ENCODE data around the gene DECR2.
"Not testable (repeated sequence)": the region's sequence is repeated elsewhere in the genome, so short reads cannot be mapped to it uniquely, and the experiment has no call there.

Gene DECR2

GRCh38 chr16:401468-402348, at the start of gene DECR2:
Gene DECR2, plus strand, starts transcription at chr16:401885. Its CDS starts 79 bp downstream, at chr16:401964.
- DNase-seq: peak; percentile 98

- DNase-seq: peak; percentile 95
Measured at GRCh38 chr16:352547-353403, 48.9 kb upstream of the DECR2 start, which contains the start of gene AXIN1. Gene AXIN1, minus strand, starts transcription at chr16:352723. Its CDS starts 5,698 bp downstream, at chr16:347025.

- DNase-seq: peak; percentile 30
Measured at GRCh38 chr16:353404-354290, 48.0 kb upstream of the DECR2 start.

- DNase-seq: peak; percentile 27
Measured at GRCh38 chr16:354291-354881, 47.3 kb upstream of the DECR2 start.

- DNase-seq: no peak
Measured at GRCh38 chr16:354971-355461, 46.7 kb upstream of the DECR2 start.

GRCh38 chr16:356741-357140, 44.9 kb upstream of the DECR2 start:
- DNase-seq: no peak

GRCh38 chr16:359067-359763, 42.5 kb upstream of the DECR2 start:
- no peak for DNase-seq

- DNase-seq: no peak
Measured at GRCh38 chr16:359871-360697, 41.6 kb upstream of the DECR2 start.

GRCh38 chr16:360698-361336, 40.9 kb upstream of the DECR2 start:
- DNase-seq: no peak

GRCh38 chr16:361341-361871, 40.3 kb upstream of the DECR2 start:
- DNase-seq: no peak

GRCh38 chr16:361872-362701, 39.6 kb upstream of the DECR2 start:
- peak; percentile 70 for DNase-seq

GRCh38 chr16:362702-362999, 39.0 kb upstream of the DECR2 start:
- not testable (repeated sequence) for DNase-seq

- DNase-seq: no peak
Measured at GRCh38 chr16:363110-363765, 38.4 kb upstream of the DECR2 start.

- DNase-seq: no peak
Measured at GRCh38 chr16:363766-364490, 37.8 kb upstream of the DECR2 start.

- DNase-seq: no peak
Measured at GRCh38 chr16:364595-365491, 36.8 kb upstream of the DECR2 start.

- no peak for DNase-seq
Measured at GRCh38 chr16:366476-366875, 35.2 kb upstream of the DECR2 start.

All from right hindlimb (tissue), 1 donor.